MM.1S (cell line): Measurements from ENCODE around the gene GPR161.

Source experiments
- DNase-seq: peaks from one replicate; pipeline ENCODE4 v3.0.0-alpha.2; 2015
- H2AFZ ChIP-seq: fragments of 300-600 bp; sonication (generic); 2 replicates; pipeline ENCODE4 v1.6.0; 2016; ENCODE audit warnings: antibody characterized with exemption, low read length
- H3F3A ChIP-seq: fragments of 300-600 bp; sonication (generic); 2 replicates; pipeline ENCODE4 v1.6.1; 2016; ENCODE audit warnings: mild to moderate bottlenecking, antibody characterized with exemption, low read length, moderate library complexity, mixed read lengths; ENCODE audit not compliant: insufficient read depth
- H3K27ac ChIP-seq: fragments of 300-600 bp; sonication (generic); 2 replicates; pipeline ENCODE4 v1.5.1; 2016; ENCODE audit warnings: mild to moderate bottlenecking, low read length
- H3K27me3 ChIP-seq: fragments of 300-600 bp; sonication (generic); replicated peaks from 2 replicates; pipeline ENCODE4 v1.6.0; 2016; ENCODE audit warnings: low read length; ENCODE audit not compliant: insufficient read depth
- H3K36me3 ChIP-seq: fragments of 300-600 bp; sonication (generic); replicated peaks from 2 replicates; pipeline ENCODE4 v1.6.1; 2016; ENCODE audit warnings: mild to moderate bottlenecking, low read length, mixed read lengths; ENCODE audit not compliant: insufficient read depth
- H3K4me1 ChIP-seq: fragments of 300-600 bp; sonication (generic); 2 replicates; pipeline ENCODE4 v1.6.1; 2016; ENCODE audit warnings: low read length, mixed read lengths
- H3K4me2 ChIP-seq: fragments of 300-600 bp; sonication (generic); 2 replicates; pipeline ENCODE4 v1.6.0; 2016; ENCODE audit warnings: low read depth, low read length
- H3K4me3 ChIP-seq: fragments of 300-600 bp; sonication (generic); 2 replicates; pipeline ENCODE4 v1.5.1; 2016; ENCODE audit warnings: low read length, mixed read lengths
- H3K79me2 ChIP-seq: fragments of 300-600 bp; sonication (generic); 2 replicates; pipeline ENCODE4 v1.6.1; 2016; ENCODE audit warnings: mixed run types, low read length, mixed read lengths
- H3K9ac ChIP-seq: fragments of 300-600 bp; sonication (generic); 2 replicates; pipeline ENCODE4 v1.6.1; 2016; ENCODE audit warnings: low read length, mixed read lengths
- H3K9me2 ChIP-seq: fragments of 300-600 bp; sonication (generic); replicated peaks from 2 replicates; pipeline ENCODE4 v1.6.1; 2016; ENCODE audit warnings: mild to moderate bottlenecking, low read length, mixed read lengths; ENCODE audit not compliant: insufficient read depth
- H3K9me3 ChIP-seq: fragments of 300-600 bp; sonication (generic); replicated peaks from 2 replicates; pipeline ENCODE4 v1.6.1; 2016; ENCODE audit warnings: mild to moderate bottlenecking, low read length, mixed read lengths; ENCODE audit not compliant: insufficient read depth
- H4K20me1 ChIP-seq: fragments of 300-600 bp; sonication (generic); 2 replicates; pipeline ENCODE4 v1.6.1; 2016; ENCODE audit warnings: mild to moderate bottlenecking, low read length, moderate library complexity, mixed read lengths; ENCODE audit not compliant: insufficient read depth
- EZH2 ChIP-seq: fragments of 300-600 bp; sonication (generic); optimal IDR thresholded peaks from 2 replicates; pipeline ENCODE3; 2017; ENCODE audit warnings: low read depth, mild to moderate bottlenecking, antibody characterized with exemption, low read length, mixed read lengths
- EZH2phosphoT487 ChIP-seq: fragments of 300-600 bp; sonication (generic); IDR thresholded peaks from 2 replicates; pipeline ENCODE4 v1.6.1; 2018; ENCODE audit warnings: antibody characterized with exemption, low read length
- TF ChIP-seq, protein P1 (sequence below): fragments of 300-600 bp; sonication (generic); IDR thresholded peaks from 2 replicates; pipeline ENCODE4 v1.5.1; 2016; ENCODE audit warnings: antibody characterized with exemption, low read length, mixed read lengths

GPR161 gene

DNA sequence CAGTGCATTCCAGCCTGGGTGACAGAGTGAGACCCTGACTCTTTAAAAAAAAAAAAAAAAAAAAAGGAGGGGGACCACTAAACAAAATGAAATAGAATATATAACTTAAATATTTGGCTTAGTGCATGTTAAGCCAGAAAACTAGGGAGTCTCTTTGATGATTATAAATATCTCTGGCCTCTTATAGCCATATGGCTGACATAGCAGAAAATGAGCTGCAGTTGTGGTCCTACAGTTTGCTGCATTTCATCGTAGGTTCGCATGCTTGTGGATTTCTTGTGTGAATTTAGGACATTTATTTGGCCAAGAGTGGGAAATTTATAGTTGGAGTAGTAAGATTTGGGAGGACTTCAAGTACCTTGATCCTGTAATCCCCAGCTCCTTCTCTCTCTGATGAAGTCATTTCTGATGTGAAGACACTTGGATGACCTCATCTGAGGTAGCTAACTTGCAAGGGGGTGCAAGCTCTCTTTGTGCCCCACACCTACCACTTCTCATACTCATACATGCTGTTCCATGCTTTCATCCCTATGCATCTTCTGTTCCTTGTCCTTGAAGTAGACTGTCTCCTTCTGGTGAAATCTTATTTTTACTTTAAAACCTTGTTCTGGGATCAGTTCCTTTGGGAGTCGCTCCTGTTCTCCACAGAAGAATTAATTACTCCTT is 35.7 kb upstream of the GPR161 start:
- H3K9me3 ChIP-seq: no peaks in the 10 kb centered on the region
- no peak overlapping the region for H3K4me3 ChIP-seq
- no peaks in the 10 kb centered on the region for H3K79me2 ChIP-seq
- H2AFZ ChIP-seq: no peak overlapping the region
- no peaks in the 10 kb centered on the region for H4K20me1 ChIP-seq
- H3K9ac ChIP-seq: no peak overlapping the region
- DNase-seq: no peak
- no peak overlapping the region for H3K4me2 ChIP-seq
- no peaks in the 10 kb centered on the region for H3K9me2 ChIP-seq
- H3K27me3 ChIP-seq: no peaks in the 10 kb centered on the region
- H3K27ac ChIP-seq: no peak overlapping the region
- no peaks in the 10 kb centered on the region for H3F3A ChIP-seq
- no peaks in the 10 kb centered on the region for H3K4me1 ChIP-seq
- H3K36me3 ChIP-seq: no peaks in the 10 kb centered on the region
- TF ChIP-seq, protein P1, sequence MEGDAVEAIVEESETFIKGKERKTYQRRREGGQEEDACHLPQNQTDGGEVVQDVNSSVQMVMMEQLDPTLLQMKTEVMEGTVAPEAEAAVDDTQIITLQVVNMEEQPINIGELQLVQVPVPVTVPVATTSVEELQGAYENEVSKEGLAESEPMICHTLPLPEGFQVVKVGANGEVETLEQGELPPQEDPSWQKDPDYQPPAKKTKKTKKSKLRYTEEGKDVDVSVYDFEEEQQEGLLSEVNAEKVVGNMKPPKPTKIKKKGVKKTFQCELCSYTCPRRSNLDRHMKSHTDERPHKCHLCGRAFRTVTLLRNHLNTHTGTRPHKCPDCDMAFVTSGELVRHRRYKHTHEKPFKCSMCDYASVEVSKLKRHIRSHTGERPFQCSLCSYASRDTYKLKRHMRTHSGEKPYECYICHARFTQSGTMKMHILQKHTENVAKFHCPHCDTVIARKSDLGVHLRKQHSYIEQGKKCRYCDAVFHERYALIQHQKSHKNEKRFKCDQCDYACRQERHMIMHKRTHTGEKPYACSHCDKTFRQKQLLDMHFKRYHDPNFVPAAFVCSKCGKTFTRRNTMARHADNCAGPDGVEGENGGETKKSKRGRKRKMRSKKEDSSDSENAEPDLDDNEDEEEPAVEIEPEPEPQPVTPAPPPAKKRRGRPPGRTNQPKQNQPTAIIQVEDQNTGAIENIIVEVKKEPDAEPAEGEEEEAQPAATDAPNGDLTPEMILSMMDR: no peak
- TF ChIP-seq EZH2: no peak
- TF ChIP-seq EZH2phosphoT487: no peak

GRCh38 chr1:168170564-168171508 is 34.1 kb upstream of the GPR161 start:
- Histone ChIP-seq H3K9me2 (no peaks in the 10 kb centered on the region), H3F3A (no peaks in the 10 kb centered on the region), H2AFZ (0 out of 2 replicates have a peak overlapping the region, but pooled peaks have one; percentile 0), H3K27me3 (no peaks in the 10 kb centered on the region), H3K4me2 (no peak overlapping the region), H3K27ac (no peak overlapping the region), H4K20me1 (no peaks in the 10 kb centered on the region), H3K36me3 (no peaks in the 10 kb centered on the region), H3K79me2 (no peaks in the 10 kb centered on the region), H3K4me1 (no peaks in the 10 kb centered on the region), H3K9me3 (no peaks in the 10 kb centered on the region), H3K4me3 (no peak overlapping the region), H3K9ac (no peak overlapping the region)
- no peak for DNase-seq
- TF ChIP-seq, protein P1: no peak
- TF ChIP-seq EZH2 (no peak), EZH2phosphoT487 (no peak)

DNA sequence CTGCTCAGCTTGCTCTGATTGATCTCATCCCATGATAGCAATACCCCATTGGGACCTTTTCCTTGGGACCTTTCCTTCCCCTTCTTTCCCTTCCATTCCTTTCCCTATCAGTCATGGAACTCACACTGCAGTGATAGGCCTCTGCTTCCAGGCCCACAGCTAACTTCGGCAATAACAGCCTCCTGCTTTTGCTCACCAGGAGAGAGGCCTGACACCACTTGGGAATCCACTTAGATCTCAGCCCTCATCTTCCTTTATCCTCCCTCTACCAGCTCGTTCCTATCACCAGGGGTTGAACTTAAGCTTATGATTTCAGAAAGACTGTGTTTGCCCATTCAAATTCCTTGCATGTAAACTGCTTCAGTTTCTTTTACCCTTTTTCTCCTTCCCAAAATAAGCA is 31.1 kb upstream of the GPR161 start:
- H2AFZ ChIP-seq: 0 out of 2 replicates have a peak overlapping the region, but pooled peaks have one; percentile 15
- TF ChIP-seq EZH2phosphoT487: no peak
- TF ChIP-seq EZH2: no peak
- TF ChIP-seq, protein P1: no peak

More for the DNA sequence above, 31.1 kb upstream of the GPR161 start:
- H3K4me3 ChIP-seq: no peak overlapping the region
- no peaks in the 10 kb centered on the region for H4K20me1 ChIP-seq
- no peak overlapping the region for H3K4me2 ChIP-seq
- H3K36me3 ChIP-seq: no peaks in the 10 kb centered on the region
- H3F3A ChIP-seq: no peaks in the 10 kb centered on the region
- no peak overlapping the region for H3K9ac ChIP-seq
- H3K9me3 ChIP-seq: no peaks in the 10 kb centered on the region
- DNase-seq: no peak
- H3K27ac ChIP-seq: no peak overlapping the region
- no peaks in the 10 kb centered on the region for H3K27me3 ChIP-seq
- no peaks in the 10 kb centered on the region for H3K4me1 ChIP-seq
- H3K9me2 ChIP-seq: no peaks in the 10 kb centered on the region
- no peaks in the 10 kb centered on the region for H3K79me2 ChIP-seq
